Dendritic cell treated with granulocyte-macrophage colony-stimulating factor and Interleukin-4, amounts not matched to agents 40 ng/mL and 50 ng/mL, for 4 days (primary cell): Measurements from ENCODE around the gene RASD2.

ENCODE experiments used
- H3K27ac Mint-ChIP-seq: one replicate; pipeline ENCODE4 v1.8.0; 2022; ENCODE audit warnings: mild to moderate bottlenecking, mixed read lengths
- H3K27me3 Mint-ChIP-seq: one replicate; pipeline ENCODE4 v1.8.0; 2022; ENCODE audit warnings: mild to moderate bottlenecking, mixed read lengths
- H3K36me3 Mint-ChIP-seq: one replicate; pipeline ENCODE4 v1.8.0; 2022; ENCODE audit warnings: low read depth, mixed read lengths
- H3K4me1 Mint-ChIP-seq: one replicate; pipeline ENCODE4 v1.8.0; 2022; ENCODE audit warnings: low read depth, mixed read lengths
- H3K4me3 Mint-ChIP-seq: one replicate; pipeline ENCODE4 v1.8.0; 2022; ENCODE audit warnings: mild to moderate bottlenecking, moderate library complexity, mixed read lengths
- H3K9me3 Mint-ChIP-seq: one replicate; pipeline ENCODE4 v1.8.0; 2022; ENCODE audit warnings: mixed read lengths
- intact Hi-C: fragments of 100-400 bp; cut with micrococcal nuclease; formaldehyde crosslinking; loops from one replicate; pipeline ENCODE4 v1.15.0; 2022

The RASD2 gene

DNA sequence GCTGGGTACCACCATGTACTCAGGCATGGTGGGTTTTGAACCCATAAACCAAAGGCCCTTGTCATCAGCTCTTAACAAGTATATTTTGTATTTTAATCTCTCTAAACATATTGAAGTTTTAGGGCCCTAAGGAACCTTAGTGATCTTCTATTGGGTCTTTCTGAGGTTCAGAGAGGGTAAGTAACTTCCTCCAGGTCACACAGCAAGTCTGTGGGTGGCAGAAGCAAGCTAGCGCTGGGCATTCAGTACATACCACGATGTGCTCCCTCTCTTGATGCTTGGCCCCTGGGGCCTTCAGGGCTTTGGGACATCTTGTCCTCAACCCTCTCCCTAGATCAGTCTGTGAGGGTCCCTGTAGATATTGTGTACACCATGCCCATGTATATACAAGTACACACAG, 12.7 kb downstream of the RASD2 start:
- Mint-ChIP-seq H3K4me1 (peaks cover 7% of the 10 kb centered on the region), H3K27ac (no peak overlapping the region), H3K9me3 (no peaks in the 10 kb centered on the region), H3K36me3 (no peaks in the 10 kb centered on the region), H3K27me3 (peaks cover 38% of the 10 kb centered on the region), H3K4me3 (no peak overlapping the region)
- intact Hi-C loops: no loop called here

DNA sequence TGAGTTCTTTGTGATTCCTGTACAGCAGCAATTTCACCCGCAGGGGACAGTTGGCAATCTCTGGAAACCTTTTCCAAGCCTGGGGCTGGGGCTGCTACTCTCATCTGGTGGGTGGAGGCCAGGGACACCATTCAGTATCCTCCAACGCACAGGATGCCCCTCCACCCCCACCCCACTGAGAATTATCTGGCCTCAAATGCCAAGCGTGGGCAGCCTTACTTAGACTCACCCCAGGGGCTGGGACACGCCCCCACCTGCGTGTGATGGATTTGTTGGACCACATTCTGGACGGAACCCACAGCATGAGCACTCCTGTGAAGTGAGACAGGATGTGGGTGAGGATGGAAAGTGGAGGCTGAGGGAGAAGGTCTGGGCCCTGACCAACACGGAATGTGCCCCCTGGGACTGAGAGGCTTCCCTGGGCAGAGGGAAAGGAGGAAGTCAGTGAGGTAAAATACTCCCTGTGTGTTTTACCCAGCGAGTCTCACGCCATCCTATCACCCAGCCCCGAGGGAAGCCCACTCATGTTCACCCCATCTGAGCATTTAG, 13.7 kb downstream of the RASD2 start:
- no peak overlapping the region for H3K4me3 Mint-ChIP-seq
- H3K36me3 Mint-ChIP-seq: no peaks in the 10 kb centered on the region
- peaks cover 30% of the 10 kb centered on the region for H3K27me3 Mint-ChIP-seq
- H3K27ac Mint-ChIP-seq: no peak overlapping the region
- intact Hi-C loops: no loop called here
- H3K4me1 Mint-ChIP-seq: peaks cover 7% of the 10 kb centered on the region
- no peaks in the 10 kb centered on the region for H3K9me3 Mint-ChIP-seq

DNA sequence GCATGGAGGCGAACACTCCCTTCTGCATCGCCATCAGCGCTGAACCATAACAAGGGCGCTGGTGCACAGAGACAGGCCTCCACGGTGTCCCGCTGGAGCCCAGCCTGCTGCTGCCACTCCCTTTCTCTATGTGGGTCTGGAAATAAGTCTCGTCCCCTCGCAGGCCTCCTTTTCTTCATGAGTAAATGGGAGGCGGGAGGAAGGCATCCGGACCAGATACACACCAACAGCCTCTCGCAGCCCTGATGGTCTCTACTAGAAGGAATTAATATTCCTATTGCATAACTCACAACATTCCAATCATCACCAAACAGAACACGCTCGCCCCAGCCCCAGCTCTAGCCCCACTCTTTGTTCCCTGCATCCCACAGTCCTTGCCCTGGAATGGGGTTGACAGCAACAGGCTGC, 14.9 kb downstream of the RASD2 start:
- Mint-ChIP-seq H3K4me1 (peaks cover 7% of the 10 kb centered on the region), H3K27me3 (peaks cover 34% of the 10 kb centered on the region), H3K36me3 (no peaks in the 10 kb centered on the region), H3K4me3 (no peak overlapping the region), H3K9me3 (no peaks in the 10 kb centered on the region), H3K27ac (no peak overlapping the region)
- intact Hi-C loops: no loop called here

DNA sequence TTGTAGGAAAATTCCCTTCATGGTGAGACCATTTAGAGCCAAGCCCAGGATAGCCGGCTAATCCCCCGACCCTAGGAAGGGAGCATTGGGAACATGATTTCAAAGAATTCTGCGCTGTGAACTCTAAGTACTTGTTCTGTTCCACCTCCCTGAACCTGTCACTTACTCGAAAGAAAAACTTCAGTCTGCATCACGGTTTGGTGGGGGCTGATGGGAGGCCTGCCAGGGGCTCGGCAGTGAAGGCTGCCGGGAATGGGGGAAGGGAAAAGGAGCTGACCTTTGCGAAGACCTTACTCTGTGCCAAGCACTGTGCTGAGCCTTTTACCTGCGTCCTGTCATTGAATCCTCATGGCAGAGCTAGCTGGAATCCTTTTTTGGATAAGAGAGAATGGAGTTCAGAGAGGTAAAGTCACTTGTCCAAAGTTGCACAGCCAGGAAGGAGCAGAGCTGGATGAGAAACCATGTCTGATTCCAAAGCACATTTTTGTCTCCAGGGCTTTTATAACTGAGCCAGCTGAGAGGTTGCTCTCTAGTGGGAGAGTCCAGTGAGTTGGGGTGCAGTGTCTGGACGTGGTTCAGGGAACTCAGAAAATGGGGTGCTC, 15.4 kb downstream of the RASD2 start:
- Mint-ChIP-seq H3K9me3 (no peaks in the 10 kb centered on the region), H3K4me1 (peaks cover 7% of the 10 kb centered on the region), H3K36me3 (no peaks in the 10 kb centered on the region), H3K27ac (no peak overlapping the region), H3K4me3 (no peak overlapping the region), H3K27me3 (peaks cover 38% of the 10 kb centered on the region)
- intact Hi-C loops: no loop called here

DNA sequence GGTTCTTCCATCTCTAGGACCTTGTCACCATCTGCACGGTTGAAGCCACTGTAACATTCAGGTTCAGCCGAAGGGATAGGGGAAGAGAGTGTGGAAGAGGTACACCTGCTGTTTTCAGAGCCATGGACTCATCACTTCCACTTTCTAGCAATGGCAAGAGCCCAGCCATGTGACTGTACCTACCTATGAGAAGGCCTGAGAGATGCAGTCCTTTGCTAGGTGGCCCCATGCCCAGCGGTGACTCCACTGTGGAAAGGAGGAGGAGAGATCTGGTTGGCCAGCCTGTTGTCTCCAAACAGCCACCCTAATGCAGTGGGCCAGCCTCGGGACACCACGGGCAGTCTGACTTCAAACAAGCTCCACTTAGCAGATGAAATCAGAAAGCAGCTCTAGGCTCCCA, 16.0 kb downstream of the RASD2 start:
- H3K36me3 Mint-ChIP-seq: no peaks in the 10 kb centered on the region

DNA sequence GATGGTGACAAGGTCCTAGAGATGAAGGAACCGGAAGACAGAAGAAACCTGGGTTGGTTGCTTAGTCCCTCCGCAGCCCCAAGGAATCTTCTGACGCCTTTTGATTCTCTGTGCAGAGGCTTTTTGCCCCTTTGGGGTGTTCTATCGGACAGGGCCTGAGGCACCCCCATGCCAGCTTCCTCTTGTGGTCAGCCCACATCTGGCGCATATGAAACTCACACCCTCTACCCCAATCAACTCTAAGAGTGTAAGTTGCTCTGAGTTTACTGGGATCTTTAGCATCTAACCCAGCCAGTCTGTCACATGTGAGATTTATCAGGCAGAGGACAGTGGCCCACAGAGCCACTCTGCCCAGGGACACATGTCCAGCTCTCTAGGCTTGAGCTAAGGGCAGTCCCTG, 17.4 kb downstream of the RASD2 start:
- Mint-ChIP-seq H3K4me3 (no peak overlapping the region), H3K4me1 (peaks cover 2% of the 10 kb centered on the region), H3K36me3 (no peaks in the 10 kb centered on the region), H3K9me3 (no peaks in the 10 kb centered on the region), H3K27ac (no peak overlapping the region), H3K27me3 (peaks cover 43% of the 10 kb centered on the region)
- intact Hi-C loops: no loop called here

More for the DNA sequence above, 16.0 kb downstream of the RASD2 start:
- intact Hi-C loops: no loop called here
- Mint-ChIP-seq H3K27me3 (peaks cover 45% of the 10 kb centered on the region), H3K9me3 (no peaks in the 10 kb centered on the region), H3K4me3 (no peak overlapping the region), H3K4me1 (peaks cover 7% of the 10 kb centered on the region), H3K27ac (no peak overlapping the region)

DNA sequence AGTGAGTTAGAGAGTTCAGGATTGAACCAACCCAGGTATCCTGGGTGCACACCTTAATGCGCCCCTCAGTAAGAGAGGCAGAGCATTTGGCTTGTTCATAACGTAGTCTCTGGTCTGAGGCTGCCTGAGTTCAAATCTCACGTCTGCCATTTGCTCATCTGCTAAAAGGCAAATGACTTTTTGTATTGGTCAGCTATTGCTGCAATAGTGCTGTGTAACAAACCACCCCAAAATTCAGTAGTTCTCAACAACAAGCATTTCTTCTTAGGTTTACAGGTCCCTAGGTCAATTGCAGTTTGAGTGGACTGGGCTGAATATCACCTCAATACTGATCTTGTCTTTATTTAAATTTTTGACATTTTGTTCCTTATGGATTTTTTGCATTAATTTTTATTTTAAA, 18.1 kb downstream of the RASD2 start:
- peaks cover 41% of the 10 kb centered on the region for H3K27me3 Mint-ChIP-seq
- no peaks in the 10 kb centered on the region for H3K9me3 Mint-ChIP-seq
- H3K27ac Mint-ChIP-seq: no peak overlapping the region
- H3K36me3 Mint-ChIP-seq: no peaks in the 10 kb centered on the region
- peaks cover 9% of the 10 kb centered on the region for H3K4me1 Mint-ChIP-seq
- H3K4me3 Mint-ChIP-seq: no peak overlapping the region
- intact Hi-C loops: no loop called here

DNA sequence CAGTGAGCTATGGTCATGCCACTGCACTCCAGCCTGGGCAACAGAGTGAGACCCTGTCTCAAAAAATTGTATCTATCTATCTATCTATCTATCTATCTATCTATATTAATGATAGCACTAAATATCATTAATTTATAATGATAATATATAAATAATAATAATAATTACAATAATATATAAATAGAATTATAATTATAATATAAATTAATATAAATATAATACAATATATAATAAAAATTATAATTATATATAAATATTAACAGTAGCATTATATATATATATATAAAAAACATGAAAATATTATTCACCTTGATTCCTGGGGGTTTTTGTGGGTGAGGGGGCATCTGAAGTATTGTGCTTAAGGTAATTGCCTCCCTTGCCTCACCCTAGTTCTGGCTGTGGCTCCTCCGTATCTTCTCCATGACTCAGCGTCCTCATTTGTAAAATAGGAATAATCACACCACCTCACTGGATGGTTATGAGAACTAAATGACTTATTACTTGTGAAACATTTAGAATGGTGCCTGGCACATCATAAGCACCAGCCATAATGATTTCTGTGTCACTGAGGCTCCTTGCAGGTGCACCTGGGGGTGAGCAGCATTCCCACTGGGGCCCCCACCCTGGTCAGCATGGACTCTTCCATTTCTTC, 18.8 kb downstream of the RASD2 start:
- H3K4me1 Mint-ChIP-seq: peaks cover 9% of the 10 kb centered on the region
- peaks cover 39% of the 10 kb centered on the region for H3K27me3 Mint-ChIP-seq
- no peak overlapping the region for H3K4me3 Mint-ChIP-seq
- intact Hi-C loops: no loop called here
- no peak overlapping the region for H3K27ac Mint-ChIP-seq
- H3K9me3 Mint-ChIP-seq: no peaks in the 10 kb centered on the region
- H3K36me3 Mint-ChIP-seq: no peaks in the 10 kb centered on the region

DNA sequence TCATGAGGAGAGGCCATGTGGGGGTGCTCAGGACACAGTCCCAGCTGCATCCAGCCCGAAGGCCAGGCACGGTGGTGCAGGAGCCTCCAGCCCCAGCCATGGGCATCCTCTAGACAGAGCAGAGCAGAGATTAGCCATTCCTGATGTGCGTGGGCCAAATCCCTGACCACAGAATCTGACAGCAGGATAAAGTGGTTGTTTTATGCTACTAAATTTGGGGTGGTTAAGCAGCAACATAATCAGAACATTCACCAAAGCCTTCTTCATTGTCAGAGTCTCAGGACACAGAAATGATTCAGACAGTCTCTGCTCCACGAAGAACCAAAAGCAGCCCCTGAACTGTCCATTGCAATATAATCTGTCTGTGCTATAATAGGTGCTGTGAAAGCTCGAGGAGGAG, 19.7 kb downstream of the RASD2 start:
- H3K27me3 Mint-ChIP-seq: peaks cover 34% of the 10 kb centered on the region
- peaks cover 9% of the 10 kb centered on the region for H3K4me1 Mint-ChIP-seq
- H3K4me3 Mint-ChIP-seq: no peak overlapping the region
- no peaks in the 10 kb centered on the region for H3K36me3 Mint-ChIP-seq
- H3K27ac Mint-ChIP-seq: no peak overlapping the region
- no peaks in the 10 kb centered on the region for H3K9me3 Mint-ChIP-seq
- intact Hi-C loops: no loop called here

DNA sequence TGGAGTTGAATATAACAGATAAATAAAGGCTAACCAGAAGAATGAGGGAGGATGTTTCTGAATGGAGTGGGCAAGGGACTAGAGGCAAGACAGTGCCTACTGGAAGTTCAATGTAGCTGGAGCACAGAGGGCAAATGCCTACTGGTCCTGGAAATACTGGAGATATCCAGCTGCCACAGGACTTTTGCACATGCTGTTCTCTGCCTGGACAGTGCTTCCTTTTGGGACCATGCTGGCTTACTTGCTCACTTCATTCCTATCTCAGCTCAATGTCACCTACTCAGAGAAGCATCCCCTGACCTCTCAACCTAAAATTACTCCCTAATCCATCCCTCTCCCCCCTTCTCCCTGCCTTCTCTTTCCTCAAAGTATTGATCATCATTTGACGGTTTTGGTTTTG, 20.2 kb downstream of the RASD2 start:
- Mint-ChIP-seq H3K27ac (no peak overlapping the region), H3K4me1 (peaks cover 9% of the 10 kb centered on the region), H3K27me3 (peaks cover 32% of the 10 kb centered on the region), H3K9me3 (no peaks in the 10 kb centered on the region), H3K36me3 (no peaks in the 10 kb centered on the region), H3K4me3 (no peak overlapping the region)
- intact Hi-C loops: no loop called here

DNA sequence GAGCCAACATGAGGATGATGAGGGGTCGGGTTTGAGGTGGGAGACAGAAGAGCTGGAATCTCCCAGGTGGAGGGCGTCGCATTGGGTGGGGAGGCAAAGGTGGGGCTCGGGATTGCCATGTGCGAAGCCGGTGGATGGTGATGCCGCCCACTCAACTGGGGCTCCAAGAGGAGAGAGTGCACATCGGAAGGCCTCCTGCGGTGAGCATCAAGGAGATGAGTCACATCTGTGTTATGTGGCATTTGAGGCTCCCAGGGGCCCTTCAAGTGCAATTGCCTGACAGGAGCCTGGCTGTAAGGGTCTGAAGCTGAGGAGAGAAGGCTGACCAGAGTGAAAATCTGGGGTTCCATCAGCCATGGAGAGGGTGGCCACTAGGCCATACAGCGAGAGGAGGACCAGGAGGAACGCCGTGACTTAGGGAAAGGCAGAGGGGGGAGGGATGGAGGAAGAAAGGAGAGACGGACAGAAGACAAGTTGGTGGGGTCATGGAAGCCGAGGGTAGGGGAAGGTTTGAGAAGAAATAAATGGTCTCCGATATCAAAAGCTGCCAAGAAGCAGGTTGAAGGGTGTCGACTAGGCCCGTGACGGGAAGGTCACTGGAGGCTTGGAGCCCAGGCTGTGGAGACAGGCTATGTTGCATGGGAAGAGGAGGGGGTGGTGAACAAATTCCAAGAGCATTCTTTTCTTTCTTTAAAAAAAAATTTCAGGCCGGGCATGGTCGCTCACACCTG, 21.3 kb downstream of the RASD2 start:
- intact Hi-C loops: no loop called here
- Mint-ChIP-seq H3K9me3 (no peaks in the 10 kb centered on the region), H3K27me3 (peaks cover 27% of the 10 kb centered on the region), H3K36me3 (no peaks in the 10 kb centered on the region), H3K27ac (no peak overlapping the region), H3K4me1 (peaks cover 9% of the 10 kb centered on the region), H3K4me3 (no peak overlapping the region)

DNA sequence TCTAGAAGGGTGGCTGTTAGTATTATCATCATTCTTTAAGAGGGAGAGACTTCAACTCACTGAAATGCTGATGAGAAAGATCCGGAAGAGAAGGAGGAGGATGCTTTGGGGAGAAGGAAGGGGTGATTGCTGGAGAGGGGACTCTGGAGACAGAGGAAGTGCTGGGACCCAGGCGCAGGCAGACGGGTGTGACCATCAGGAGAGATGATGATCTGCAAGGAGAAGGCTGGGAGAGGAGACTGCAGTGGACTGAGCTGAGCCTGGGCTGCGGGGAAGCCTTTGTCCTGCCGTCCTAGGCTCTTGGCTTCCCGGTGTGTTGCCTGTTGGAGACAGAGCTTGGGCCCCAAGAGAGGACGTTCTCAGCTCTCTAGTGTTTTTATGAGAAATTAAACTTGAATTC, 22.6 kb downstream of the RASD2 start:
- intact Hi-C loops: no loop called here
- H3K9me3 Mint-ChIP-seq: no peaks in the 10 kb centered on the region
- H3K27ac Mint-ChIP-seq: no peak overlapping the region
- peaks cover 23% of the 10 kb centered on the region for H3K27me3 Mint-ChIP-seq
- H3K36me3 Mint-ChIP-seq: no peaks in the 10 kb centered on the region
- H3K4me3 Mint-ChIP-seq: no peak overlapping the region
- H3K4me1 Mint-ChIP-seq: peaks cover 9% of the 10 kb centered on the region

DNA sequence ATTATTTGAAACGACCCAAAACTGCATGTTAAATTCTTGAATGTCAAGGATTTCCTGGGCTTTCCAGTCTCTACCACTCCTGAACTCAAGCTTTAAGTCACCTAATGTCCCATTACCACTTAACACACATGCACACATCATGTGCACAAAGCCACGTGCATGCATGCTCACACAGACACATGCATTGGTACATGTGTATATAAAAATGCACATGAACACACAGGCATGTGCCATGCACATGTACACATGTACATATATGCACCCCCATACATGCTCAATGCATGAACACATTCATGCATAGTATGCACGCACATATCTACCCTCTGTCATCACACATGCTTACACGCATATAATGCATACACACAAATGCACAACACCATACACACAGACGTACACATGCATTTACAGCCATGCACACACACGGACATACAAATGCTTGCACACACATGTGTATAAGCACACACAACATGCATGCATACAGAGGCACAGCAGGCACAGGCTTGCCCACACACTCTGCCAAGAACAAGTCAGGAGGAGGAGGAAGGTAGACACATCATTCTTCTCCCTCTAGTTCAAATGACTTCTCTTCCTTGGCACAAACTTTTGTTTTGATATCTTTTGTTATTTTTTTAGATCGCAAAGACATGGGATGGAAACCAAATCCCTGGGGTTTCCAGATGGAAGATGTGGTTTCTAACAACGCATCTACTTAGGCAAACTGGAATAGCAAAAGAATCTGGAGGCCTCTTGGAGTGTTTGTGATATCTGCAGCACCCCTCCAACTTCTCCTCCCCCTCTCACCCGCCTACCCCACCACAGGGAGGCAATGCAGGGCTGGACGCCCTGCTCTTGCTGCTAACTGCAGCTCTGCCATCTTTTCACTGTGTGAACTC, 24.6 kb downstream of the RASD2 start:
- Mint-ChIP-seq H3K27me3 (peaks cover 21% of the 10 kb centered on the region), H3K9me3 (no peaks in the 10 kb centered on the region), H3K4me1 (peaks cover 9% of the 10 kb centered on the region), H3K36me3 (no peaks in the 10 kb centered on the region), H3K27ac (no peak overlapping the region), H3K4me3 (no peak overlapping the region)
- intact Hi-C loops: no loop called here
